HG03095 (cell line): Measurements from ENCODE around the gene PCP4L1.

Experiments used
- ATAC-seq: cut with Tn5 transposase; IDR thresholded peaks from one replicate; pipeline ENCODE4 v1.9.1; 2021; ENCODE audit warnings: moderate library complexity; ENCODE audit not compliant: unreplicated experiment

The PCP4L1 gene

DNA sequence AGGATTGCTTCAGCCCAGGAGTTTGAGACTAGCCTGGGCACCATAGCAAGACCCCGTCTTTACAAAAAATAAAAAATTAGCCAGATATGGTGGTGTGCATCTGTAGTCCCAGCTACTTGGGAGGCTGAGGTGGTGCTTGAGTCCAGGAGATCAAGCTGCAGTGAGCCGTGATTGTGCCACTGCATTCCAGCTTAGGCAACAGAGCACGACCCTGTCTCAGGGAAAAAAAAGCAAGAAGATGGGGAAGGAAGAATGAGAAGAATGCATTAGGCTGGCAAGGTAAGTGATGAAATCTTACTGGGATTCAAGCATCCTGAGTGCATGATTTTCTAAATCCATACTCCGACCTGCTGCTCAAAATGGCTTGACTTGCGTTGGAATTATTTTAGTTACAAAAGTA is 6.8 kb downstream of the PCP4L1 start:
- no peak for ATAC-seq

DNA sequence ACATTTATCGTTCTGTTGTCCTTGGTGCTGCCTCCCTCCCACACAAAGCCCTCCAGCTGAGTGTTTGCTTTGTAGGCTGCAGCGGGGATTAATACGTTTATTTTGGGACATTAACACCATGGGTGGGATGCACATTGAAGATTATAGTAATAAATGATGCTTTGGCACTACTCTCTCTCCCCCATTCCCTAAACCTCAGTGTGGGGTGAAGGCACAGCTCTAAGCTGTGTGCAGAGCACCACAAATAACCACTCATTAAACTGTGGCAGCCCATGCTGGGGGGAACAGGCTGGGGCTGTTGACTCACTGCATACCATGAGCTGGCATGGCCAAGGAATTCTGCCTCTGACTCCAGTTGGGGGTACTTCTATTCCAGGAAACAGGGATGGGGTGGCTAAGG is 7.7 kb downstream of the PCP4L1 start:
- ATAC-seq, result no peak

DNA sequence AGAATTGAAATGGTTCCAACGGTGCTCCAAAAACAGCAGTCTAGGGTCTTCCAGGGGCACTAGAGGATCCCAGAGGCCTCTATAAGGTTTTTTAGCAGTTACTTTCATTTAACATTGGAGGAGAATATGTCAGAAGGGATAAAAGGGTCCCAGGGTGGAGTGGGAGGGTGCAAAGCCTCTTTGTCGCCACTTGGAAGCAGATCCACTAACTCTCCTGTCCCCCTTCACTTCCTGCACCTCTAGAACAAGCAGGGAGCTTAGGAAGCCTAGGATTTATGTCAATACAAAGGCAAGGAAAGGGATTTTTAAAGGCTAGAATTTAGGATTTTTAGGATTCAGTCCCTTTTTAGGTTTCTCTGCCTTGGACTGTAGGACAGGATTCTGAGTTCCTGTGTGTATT is 8.3 kb downstream of the PCP4L1 start:
- no peak for ATAC-seq

DNA sequence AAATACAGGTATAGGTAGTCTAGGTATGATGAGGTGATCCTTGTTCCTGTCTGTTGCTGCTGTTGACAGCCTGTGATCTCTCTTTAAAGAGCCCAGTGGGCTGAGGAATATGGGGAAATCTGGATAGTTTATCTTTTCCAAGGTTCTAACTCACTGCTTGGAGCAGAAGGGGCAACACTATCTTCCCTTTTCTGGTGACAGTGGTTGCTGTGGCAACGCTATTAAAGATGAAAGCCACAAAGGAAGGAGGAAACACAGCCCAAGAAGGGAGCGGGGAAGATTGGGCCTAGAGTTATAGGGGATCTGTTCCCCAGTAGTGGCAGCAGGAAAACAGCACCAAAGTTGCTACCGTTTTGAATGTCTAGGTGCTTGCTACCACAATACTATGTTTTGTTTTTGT is 8.8 kb downstream of the PCP4L1 start:
- no peak for ATAC-seq

DNA sequence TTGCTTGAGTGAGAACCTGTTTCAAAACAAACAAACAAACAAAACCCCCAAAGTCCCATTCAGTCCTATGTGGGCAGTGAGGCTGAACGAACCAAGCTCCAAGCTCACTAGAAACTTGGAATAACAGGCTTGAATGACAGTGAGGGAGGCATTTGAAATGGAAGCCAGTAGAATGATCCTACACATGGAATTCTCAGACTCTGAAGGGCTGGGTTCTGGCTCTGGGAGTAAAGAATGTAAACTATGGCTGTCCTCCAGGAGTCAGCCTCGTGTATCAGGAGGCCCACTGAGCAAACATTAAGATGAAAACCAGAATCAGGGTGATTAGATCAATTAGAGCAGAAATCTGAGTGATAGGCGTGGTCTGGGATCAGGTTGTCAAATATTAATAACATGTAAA is 14.9 kb downstream of the PCP4L1 start:
- ATAC-seq, result no peak

DNA sequence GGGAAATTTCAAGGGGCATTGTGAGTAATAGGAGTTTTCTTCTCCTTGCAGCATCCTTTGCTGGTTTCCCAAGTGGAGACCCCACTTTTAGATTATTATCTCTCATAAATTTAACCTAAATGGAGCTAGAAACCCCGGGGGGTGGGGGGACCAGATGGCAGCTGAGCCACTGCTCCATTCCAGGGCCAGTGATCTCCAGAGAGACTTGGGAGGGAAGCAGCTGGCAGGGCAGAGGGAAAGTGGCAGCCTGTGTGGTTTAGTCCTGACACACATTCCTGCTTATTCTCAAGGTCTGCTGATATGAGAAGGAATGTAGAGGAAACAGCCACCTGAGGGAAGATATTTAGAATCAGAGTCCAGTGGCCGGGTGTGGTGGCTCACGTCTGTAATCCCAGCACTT is 16.3 kb downstream of the PCP4L1 start:
- no peak for ATAC-seq

DNA sequence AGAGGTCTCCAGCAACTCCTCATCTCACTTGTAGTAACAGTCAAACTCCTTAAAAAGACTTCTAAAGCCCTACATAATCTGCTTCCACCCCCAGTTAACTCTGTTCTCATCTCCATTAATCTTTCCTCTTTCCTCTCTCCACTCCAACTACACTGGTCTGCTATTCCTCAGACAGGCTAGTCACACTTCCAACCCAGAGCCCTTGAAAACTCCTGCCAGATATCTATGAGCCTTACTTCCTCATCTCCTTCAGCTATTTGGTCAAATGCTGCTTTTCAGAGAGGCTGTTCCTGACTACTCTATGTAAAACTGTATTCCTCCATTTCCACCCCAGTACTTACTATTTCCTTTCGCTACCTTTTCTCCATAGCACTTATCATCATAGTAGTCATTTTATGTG is 24.4 kb downstream of the PCP4L1 start:
- ATAC-seq, result no peak

DNA sequence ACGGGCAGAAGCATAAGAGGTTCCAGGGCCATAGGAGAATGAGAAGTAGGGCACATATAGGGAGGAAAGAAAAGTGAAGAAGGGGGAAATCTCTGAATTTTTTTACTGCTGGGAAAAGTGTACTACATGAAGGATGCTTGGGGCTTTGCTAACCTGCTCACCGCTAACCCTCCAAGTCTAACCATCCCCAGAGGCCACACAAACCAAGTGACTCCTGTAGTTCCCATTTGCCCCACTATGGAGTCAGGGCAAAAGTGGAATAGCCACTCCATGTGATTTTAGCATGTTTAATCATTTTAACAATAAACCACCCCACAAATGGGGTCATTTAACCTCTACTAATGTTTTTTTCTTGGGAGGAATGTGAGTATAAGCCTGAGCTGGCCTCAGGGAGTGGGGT is 26.6 kb downstream of the PCP4L1 start:
- ATAC-seq, result no peak

DNA sequence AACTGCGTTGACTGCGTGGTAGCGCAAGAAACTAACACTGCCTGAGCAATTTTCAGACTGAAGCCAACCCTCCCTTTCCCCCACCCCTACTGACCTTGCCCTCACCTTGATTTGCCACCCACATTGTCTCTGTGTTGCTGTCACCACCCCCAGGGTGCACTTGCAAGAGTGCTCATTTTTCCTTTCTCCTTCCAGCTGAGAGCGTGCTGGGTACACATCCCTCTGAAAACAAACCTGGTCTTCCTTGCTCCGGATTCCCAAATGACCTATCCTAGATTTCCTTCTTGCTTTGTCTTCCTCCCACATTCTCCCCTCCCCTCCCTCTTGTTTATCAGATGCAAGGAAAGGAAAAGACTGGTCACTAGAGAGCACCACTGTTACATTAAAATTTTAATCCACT is 27.0 kb downstream of the PCP4L1 start:
- ATAC-seq, result no peak

DNA sequence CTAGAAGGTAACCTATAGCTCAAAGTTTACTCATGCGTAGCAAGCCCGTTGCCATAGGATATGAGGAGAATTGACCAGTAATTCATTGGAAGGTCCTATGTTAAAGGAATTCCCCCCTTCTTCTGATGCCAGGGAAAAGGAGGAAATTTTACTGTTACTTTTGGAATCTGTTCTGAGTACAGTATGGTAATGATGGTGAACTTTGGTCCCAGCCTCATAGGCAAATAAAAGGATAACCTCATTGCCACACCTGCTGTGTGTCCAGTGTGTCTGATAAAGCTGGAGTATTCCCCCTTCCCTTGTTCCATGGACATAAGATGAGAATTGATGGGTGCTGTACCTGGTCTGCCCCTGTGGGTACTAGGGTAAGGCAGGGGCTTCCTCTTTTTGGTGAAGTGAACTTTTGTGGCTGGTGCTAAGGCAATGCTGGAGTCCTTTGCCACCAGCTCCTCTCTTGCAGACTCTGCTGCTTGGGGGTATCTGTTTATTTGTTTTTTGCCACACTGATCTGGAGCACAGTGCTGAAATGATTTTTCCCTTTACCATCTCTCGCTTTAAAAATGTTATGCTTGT is 29.0 kb downstream of the PCP4L1 start:
- no peak for ATAC-seq

DNA sequence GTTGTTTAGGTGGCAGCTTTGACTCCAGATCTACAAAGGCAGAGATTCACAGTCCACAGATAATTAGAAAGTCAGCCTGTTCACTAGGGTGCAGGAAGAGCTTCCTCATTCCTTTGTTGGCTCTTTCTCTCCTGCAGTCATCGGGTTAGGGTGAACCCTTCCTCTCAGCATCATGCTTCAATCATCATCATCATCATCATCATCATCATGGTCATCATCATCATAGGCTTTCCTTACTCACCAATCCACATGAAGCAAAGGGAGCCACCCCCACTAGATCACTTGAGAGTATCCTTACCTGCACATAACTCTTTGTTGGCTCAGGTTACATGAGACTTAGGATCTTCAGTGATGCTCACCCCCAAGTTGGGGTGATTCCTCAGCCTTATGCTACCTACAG is 32.2 kb downstream of the PCP4L1 start:
- ATAC-seq, result no peak

DNA sequence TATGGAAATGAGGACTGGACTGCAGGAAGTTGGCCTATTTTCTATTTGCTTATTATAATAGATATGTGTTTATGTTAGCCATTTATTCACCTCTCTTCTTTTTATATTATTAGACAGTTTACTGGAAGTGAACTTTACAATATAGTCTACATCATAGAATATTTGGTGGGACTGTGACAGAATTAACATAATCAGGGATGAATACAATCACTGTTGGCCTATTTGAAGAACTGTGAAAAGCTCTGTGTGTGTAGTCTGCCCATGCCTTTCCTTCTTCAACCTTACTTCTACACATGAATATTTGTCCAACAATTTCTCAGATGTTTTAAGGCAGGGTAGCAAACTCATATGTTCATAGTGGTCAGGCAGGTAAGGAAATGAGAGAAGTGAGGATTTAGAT is 38.9 kb downstream of the PCP4L1 start:
- ATAC-seq, result no peak

DNA sequence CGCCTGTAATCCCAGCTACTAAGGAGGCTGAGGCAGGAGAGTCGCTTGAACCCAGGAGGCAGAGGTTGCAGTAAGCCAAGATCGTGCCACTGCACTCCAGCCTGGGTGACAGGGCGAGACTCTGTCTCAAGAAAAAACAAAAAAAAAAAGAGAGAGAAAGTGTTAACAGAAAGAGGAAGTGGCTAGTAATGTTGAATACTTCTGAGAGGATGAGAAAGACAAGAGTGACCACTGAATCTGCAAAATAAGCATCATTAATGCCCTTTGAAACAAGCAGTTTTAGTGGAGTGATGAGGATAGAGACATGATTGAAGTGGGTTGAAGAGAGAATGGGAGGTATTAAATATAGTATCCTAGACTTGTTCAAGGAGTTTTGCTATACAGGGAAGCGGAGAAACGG is 39.6 kb downstream of the PCP4L1 start:
- no peak for ATAC-seq

DNA sequence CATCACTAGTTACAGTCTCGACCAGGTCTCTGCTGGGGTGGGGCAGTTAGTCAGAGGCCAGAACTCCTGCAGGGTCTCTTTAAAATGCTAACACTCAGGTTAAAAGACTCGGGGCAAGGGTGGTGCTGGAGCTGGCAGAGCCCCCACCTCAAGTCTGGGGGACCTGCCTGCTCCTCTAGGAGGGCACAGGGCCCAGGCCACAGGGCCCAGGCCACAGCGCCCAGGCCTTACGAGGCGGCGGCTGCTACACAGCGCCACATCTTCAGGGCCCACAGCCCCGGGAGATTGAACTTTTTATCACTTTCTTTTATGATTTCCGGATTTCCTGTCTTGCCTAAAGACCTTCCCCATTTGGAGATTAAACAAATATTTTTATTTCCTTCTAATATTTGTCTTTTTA is 40.8 kb downstream of the PCP4L1 start:
- ATAC-seq, result no peak

DNA sequence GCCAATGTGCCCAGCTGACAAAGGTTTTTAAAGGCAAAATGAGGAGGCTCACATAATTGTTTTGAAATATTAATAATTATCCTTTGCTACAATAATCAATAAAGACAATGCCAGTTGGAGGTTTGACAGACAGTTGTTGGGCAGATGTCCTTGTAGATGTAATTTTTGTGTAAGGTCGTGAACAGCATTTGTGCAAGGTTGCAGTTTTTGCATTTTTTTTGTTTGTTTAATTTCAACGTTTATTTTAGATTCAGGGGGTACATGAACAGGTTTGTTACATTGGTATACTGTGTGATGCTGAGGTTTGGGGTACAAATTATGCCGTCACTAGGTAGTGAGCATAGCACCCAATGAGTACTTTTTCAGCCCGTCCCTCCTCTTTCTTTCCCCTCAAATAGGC is 41.9 kb downstream of the PCP4L1 start:
- no peak for ATAC-seq

DNA sequence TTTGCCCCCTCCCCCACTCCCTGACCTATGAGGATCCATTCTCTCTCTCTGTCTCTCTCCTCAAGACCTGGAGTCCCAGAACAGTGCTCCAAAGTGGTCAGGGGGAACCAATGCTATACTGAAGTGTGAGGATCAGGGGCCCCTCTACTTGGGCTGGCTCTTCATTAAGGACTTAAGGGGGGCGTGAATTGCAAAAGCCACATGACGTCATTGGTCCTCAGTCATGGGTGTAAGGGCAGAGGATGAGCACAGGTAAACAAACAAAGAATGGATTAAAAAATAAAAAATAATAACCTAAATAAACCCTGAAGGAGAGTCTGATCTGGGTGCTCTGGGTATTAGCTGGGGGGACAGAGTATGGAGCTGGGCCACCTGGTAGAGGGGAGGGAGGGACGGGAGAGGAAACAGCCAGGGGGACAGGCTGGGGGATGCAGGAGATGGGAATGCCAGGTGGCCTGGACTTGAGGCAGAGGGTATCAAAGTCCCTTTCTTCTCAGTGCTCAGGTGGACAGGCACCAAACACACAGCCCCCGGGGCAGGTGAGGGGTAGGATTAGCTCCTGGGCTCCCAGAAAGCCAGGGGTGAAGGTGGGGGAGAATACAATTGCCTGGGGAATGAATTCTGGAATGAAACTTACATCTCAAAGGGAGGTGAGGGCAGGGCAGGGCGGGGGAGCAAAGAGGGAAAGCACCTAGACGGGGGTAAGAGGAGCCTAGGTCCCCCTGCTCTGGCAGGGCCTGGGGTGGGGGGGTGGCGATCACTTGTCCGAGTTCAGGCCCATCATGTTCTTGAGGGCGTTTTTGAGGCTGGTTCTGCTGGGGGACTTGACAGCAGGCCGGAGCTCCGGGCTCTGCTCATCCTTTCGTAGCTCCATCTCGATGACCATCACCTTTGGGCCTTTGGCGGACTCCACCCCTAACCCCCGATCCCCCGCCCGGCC is 46.7 kb downstream of the PCP4L1 start:
- ATAC-seq, result no peak

DNA sequence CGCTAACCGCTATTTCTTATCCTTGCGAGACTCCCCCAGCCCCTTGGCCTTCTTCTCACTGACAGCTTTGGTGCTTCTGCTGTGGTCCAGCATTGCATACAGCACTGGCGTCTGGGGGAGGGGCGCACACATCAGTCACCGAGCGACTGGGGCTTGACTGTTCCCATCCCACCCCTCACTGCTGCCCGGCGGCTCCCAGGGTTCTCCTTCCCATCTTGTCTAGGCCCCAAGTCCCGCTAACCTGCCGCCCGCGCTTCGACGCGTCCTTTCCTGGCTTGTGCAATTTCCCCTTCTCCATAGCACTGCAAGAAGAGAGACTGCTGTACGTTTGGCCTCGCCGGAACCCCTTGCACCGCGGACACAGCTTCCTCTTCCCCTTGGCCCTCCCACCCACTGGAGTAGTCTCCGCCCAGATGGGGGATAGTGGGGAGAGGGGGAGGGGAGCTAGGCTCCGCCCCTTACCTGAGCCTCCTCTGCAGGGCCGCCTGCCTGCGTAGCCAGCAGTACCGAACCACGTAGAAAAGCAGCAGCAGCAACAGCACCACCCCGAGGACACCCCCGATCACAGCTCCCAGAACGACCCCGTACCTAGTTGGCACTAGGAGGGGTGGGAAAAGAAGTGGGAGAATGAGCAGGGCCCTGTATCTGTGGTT is 47.4 kb downstream of the PCP4L1 start:
- ATAC-seq, result peak; percentile 76

DNA sequence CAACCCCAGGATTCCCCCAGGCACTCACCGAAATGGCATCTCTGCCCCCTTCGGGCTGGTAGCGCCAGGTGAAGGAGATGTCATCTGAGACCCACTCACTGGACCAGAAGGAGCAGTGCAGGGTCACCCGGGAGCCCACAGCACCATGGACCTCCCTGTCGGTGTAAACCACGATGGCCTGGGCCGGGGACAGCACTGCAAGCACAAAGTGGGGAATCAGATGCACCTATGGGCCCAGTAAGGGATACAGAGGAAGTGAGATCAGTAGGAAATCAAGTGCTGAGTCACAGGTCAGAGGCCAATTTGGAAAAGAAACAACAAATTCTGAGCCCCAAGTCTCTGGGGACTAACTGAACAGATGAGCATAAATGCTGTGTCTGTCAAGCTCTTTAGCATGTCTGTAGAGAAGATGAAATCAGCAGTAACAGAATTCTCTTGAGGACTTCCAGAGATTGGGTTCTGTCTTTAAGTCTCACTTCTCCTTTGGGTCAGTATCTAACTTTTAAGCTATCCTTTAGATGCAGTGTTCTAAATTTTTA is 48.8 kb downstream of the PCP4L1 start:
- ATAC-seq, result no peak

DNA sequence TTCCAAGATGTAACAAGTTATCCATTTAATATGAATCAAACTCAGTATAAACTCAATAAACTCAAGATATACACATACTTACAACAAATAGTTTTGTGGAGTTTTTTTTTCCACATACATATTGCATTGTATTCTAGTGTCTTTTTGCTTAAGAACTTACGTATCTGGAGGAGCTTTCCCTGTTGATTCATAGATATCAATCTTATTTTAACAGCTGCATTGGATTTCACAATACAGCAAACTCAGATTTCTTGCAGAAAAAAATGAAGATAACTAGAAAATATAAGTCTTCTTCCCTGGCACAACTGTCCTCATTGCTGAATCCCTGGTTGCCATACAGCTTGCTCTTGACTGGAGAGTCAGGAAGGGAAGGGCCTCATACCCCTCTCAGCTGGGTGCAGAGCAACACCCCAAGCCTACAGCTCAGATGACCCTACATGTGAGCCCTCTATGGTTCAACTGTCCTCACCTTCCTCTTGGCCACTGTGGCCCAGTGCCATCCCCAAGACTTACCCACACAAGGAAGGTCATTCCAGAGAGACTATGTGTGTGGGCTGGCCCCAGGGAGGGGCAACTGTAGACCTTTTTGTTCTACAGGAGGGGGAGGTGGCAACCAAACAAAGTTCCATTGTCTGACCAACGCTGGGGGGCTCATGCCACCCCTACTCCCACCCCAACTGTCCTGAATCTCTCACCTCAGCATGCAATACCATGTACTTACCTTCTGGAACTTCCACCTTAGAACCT is 49.5 kb downstream of the PCP4L1 start:
- ATAC-seq, result no peak

DNA sequence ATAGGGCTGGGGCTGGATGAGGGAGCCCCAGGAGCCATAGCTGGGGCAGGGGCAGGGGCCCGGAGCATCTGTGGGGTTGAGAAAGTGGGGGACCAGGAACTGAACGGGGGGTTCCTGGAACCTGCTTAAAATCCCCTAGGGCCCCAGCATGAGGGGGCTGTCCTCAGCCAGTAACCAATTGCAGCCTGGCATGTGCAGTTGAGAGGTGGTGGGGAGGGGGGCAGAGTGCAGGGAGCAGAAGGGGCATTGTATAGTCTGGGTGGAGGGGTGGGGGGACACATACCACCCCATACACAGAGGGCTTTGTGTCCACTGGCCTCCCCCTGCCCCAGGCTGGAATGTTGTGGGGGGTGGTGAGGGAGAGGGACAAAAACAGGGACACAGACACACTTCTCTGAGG is 51.3 kb downstream of the PCP4L1 start, which contains the start of gene MPZ:
Gene MPZ (minus strand): TSS at position 101 of the 400 bp plus-strand sequence. CDS start 63 bp downstream, at position 38.
- no peak for ATAC-seq

DNA sequence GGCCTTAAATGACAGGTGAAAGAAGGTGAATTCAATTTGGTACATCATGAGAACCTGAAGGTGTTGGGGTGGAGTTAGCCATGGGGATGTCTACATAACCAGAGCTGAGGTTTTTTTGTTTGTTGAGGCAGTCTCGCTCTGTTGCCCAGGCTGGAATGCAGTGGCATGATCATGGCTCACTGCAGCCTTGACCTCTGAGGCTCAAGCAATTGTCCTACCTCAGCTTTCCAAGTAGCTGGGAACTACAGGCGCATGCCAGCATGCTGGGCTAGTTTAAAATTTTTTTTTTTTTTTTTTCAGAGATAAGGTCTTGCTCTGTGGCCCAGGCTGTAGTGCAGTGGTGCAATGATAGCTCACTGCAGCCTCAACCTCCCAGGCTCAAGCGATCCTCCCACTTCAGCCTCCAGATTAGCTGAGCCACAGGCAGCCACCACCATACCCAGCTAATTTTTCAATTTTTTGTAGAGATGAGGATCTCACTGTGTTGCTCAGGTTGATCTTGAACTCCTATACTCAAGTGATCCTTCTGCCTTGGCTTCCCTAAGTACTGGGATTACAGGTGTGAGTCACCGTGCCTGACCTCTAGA is 53.1 kb downstream of the PCP4L1 start:
- ATAC-seq, result no peak
